NOMO-1 treated with DMSO at 0.1 percent for 48 hours (cell line): ENCODE data around the gene HINT2.
A peak's percentile ranks its signal among the peaks of the same experiment; 100 is the strongest.

Experiments used
- DNase-seq: peaks from one replicate; lab custom pipeline; 2025; ENCODE audit not compliant: unreplicated experiment; lab: John Stamatoyannopoulos, UW

The HINT2 gene

DNA sequence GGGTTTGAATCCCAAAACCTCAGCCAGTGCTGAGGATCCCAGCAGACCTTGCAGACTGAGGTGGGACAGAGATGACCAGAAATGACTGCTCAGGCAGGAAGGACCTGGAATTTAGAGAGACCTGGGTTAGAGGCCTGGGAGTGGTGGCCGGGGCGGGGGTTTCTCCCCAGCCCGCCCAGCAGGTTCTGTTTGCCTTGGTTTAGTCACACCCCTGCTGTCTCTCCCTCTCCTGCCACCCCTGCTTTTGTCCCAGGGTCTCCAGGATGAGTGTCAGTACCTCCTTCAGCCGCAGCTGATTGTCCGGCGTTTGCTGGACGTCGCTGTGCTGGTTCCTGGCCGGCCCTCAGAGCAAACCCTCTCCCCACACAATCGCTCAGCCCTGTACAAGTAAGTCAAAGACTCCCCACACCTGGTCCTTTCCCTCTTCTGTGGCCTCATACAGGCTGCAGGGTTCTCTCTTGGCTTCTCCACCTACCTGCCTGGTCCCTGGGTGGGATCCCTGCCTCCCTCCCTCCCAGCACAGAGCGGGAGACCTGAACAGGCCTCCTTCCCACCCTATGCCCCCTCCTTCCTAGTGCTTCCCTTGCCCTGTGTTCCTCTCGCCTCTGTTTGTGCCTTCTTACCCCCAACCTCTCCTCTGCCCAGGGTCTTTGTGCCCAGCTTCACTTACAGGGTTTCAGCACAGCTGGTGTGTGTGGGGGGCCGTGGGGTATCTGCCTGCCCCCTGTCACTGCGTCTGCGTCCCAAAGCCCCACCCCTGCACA, 26.2 kb upstream of the HINT2 start:
- no peak for DNase-seq

DNA sequence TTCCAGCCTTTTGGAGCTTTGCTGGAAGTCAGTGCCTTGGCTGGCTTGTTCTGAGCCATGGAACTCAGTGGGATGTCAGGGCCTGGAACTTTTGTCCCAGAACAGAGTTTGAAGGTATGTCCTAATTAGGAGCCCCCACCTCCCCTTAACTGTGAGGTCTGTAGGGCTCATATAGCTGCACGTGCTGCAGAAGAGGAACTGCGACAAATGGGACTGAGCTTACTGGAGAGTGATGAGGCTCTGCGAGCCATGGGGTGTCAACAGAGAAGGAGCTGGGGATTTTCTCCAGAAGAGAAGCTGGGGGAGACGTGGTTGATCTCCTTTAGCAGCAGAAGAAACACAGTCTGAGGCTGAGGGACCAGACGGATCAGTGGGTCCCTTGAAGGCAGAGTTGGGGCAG, 25.1 kb upstream of the HINT2 start:
- DNase-seq, result no peak

DNA sequence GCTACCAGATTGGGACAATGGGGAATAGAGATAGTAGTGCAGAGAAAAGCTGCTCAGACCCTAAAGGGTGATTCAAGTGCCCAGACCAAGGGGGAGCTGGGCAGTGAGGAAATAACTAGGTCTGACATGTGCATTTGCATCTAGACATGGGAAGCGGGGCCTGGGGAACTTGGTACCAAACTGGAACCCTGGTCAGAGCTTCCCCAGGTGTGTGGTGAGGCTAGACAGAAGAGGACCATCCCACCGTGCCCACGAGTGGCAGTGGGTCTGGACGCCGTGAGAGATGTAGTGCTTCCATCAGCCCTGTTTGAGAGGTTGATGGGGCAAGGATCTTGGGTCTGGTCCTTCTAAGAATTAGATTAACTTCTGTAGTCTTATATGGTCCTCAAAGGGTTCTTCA, 21.8 kb upstream of the HINT2 start:
- no peak for DNase-seq

DNA sequence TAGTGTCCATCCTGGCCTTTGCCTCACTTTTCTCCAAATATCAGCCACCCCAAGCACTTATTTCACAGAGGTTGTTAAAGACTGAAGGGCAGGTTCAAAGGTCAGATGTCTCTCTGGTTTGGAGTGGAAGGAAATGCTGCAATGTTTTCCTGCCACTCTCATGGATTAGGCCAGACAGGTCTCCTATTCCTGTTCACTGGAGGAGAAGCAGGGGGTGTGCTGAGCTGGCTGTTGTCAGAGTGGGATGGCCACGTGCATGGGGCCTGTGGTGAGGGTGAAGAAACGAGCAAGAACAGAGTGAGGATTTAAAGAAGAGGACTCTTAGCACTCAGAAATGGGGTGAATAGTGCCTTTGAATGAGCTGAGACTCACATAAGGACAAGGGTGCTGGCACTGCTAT, 20.9 kb upstream of the HINT2 start:
- no peak for DNase-seq

DNA sequence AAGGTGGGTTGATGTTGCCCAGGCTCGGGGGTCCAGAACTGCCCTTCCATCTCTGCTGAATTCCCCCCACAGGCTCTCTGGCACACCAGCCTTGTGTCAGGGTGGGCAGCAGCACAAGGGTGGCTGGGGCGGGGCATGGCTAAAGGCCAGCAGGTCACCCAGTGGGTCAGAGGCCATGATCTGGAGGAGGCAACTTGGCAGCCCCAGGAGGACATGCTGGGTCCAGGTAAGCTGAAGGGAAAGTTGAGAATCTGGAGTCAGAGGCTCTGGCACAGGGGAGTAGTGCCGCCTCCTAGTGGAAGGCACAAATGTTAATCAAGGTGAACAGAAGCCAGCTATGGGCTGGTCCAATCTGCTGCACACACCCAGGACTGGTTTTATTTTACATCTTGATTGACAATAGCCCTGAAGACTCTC, 20.4 kb upstream of the HINT2 start:
- no peak for DNase-seq

DNA sequence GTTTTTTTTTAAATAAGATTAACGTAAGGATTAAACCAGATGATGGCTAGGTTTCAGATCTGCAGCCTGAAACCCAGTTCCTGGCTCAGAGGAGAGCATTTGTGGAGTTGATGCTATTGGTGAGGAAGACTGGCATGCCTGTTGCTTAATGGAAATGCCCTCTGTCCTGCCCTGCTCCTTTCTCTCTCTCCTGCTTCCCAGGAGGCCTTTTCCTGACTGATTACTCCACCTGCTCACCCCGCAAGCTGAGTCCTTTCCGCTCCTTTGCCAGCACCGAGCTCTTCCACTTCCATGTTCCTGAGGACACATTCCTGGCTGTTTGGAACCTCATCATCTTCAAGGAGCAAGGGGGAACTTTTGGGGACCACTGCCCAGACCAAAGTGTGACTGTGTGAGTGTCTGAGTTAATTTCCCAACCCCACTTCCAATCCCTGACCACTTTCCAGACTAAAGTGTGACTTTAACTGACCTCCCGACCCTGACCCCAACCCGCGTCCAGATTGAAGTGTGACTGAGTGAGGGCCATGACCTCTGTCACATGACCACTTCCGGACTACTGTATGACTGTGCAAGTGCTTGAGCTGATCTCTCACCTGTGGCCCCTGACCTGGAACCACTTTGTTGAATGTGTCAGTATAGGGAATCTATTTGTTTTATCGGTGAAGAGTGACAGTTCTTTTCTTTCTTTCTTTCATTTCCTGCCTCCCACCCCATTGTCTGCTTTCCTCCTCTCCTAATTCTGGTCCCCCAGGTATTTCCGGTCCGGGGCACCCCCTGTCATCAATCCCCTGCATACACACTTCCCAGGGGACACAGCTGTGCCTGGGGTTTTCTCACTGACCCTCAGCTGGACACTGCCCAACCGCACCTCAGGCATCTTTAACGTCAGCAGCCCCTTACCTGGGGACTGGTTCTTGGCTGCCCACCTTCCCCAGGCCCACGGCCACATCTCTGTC, 19.7 kb upstream of the HINT2 start:
- DNase-seq, result no peak

DNA sequence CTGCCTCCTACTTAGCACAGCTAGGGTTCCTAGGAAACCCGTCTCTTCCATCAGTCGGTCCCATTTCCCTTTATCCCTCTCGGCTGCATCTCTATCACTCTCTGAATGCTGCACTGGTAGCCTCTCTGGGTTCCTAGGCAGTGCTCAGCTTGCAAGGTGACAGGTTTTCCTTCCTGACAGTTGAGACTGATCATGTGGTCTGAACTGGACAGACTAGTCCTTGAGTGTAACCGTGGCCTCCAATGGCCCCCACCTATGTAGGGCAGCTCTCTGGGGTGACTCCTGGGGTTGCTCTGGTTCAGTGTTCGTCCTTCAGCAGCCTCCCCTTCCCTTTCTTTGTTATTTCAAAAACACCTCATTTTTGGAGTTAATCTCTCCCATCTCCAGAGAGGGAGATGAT, 18.0 kb upstream of the HINT2 start:
- no peak for DNase-seq

DNA sequence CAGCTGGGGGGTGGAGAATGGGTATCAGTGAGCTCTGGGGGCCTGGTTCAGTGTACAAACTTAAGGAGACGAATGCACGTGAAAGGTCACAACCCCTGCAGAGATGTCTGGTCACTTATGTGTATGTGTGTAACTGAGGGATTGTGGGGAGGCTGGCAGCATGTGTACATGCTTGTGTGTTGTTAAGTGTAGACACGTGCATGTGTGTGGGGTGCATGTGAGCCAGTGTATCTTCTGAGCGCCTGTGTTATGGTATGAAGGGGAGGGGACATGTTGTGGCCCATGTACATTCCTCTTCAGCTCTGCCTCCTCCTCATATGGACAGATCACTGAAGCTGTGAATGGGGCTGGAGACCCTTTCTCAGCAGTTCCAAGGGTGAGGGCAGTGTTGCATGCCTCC, 16.2 kb upstream of the HINT2 start:
- DNase-seq, result no peak

DNA sequence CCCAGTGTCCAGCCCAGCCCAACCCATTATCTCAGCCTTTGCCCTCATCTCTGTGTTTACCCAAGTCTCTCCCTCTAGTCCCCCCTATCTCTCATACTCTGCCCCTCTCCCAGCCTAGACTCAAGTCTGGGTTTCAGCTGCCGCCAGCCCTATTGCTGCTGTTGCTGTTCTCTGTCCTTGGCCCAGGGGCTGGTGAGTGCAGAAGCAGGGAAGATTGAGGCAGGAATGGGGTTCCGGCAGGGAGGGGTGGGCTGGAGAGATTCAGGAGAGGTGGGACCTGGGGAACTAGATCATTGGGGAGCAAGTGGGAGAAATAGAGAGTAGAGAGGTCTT, 14.9 kb upstream of the HINT2 start:
- DNase-seq, result no peak

DNA sequence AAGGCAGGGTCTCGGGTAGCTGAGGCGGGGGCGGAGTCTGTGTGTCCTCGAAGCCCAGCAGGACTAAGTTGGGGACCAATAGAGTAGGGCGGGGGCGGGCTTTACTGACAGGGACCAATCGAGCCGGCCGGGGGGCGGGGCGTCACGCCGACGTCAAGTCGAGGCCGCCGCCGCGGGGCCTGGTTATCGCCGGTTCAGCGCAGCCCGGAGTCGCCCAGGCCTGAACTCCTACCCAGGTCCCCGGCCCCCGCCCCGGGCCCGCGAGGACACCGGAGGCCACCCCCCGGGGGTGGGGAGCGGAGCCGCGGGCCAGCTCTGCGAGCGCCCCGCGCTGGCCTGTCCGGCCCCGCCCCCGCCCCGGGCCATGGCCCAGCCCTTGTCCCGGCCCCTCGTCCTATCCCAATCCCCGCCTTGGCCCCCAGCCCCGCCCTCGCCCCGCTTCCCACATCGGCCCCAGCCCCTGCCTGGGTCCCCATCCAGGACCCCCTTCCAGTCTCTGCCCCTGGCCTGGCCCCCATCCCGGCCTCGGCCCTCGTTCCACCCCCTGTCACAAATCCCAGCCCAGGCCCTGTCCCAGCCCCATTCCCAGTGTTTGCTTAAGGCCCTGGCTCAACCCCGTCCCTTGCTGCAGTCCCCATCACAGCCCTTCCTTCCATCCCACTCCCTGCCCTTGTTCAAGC, 14.4 kb upstream of the HINT2 start, which contains the start of gene TMEM8B:
TSS of gene TMEM8B (plus strand) at position 145 of the 680 bp plus-strand sequence. CDS start at position 365, 220 bp downstream.
- peak; percentile 84 for DNase-seq

DNA sequence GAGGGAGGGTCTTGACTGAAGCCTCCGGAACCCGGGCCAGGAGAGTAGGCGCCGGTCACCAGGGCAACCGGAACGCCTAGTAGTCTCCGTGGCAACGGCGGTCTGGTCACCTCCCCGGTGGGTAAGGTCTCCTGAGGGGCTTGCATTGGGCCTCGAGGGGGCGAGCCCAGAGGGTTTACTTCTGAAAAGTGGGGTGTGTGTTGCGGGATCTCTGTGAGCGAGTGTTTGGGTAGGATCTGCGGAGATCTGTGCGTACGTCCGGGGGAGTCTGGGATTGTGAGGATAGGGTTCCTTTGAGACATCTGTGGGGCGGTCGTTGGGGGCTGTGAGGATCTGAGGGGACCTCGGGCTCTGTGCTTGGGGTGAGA, 13.9 kb upstream of the HINT2 start, which contains the start of gene FAM221B:
TSS of gene FAM221B (minus strand) at position 17 of the 368 bp plus-strand sequence. CDS start 2,571 bp downstream, outside the sequence.
- DNase-seq, result no peak

DNA sequence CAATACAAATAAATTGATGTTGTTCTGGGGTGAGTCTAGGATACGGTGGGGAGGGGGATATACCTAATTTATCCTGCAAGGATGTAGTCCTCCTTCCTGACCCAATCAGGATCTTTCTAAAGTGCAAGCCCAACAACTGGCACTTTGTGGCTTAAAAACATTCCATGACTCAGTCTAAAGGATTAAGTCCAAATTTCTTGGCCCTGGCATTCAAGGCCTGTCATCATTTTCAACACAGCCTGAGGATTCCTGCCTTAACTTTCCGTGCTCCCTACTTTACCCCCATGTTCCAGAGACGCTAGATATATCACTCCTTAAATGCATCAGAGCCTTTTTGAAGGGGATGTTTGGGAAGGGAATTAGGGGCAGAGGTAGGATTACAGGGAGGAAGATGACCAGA, 12.6 kb upstream of the HINT2 start:
- DNase-seq, result no peak

DNA sequence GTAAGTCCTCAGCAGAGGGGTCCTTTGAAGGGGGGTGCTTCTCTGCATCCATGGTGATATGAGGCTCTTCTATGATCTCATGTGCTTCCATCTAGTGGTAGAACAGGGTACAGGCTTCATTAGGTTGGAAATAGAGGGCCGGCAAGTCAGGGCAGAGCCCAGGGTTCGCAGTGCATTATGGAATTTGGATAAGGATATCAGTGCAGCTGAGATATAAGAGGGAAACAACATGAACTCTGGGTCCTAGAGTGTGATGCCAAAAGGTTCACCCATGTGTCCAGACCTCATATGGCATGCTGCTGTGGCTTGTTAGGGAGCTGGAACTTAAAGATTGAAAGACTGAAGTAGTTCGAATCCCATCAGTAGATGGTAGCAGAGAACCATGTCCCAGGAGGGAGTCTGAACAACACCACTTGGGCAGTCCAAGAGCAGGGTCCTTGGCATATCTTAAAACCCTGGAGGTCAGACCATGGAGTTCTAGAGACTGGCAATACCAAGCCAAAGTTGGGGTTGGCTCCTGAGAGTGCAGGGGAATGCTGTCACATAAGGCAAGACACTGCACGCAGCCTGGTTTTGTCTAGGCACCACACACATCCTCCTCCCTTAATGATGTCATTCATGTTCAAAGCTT, 11.3 kb upstream of the HINT2 start:
- DNase-seq, result peak; percentile 83

DNA sequence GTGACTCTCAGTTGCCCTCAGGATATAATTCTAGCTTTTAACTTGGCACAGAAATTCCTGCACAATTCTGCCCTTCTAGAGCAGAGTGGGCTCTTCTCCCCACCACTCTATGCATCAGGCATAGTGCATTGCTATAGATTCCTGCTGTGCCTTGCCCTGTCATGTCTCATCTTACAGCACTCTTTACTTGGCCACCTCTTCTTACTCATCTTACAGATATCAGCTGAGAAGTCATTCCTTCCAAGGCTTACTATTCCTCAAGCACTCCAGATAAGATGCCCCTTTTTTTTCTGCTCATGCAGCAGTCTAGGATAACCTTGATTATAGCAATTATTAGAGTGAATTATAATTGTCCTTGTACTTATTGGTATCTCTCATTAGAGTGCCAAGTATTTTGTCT, 8.1 kb upstream of the HINT2 start:
- DNase-seq, result no peak

DNA sequence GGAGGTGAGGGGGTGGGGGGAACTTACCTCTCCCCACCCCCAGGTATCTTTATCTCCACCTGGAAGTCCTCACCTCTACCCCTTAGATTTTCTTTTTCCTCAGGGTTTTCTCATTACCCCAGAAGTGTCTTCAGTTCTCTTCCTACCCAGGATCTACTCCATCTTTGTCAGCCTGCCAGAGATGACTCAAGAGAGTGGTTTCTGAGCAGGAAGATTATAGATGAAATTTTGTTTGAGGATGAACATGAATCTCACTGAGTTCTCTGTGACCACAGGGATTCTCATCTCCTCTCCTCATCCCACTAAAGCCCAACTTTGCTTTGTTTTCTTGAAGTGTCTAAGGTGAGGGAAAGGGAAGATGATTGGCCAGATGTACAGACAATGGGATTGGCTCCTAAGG, 5.2 kb upstream of the HINT2 start:
- DNase-seq, result no peak

DNA sequence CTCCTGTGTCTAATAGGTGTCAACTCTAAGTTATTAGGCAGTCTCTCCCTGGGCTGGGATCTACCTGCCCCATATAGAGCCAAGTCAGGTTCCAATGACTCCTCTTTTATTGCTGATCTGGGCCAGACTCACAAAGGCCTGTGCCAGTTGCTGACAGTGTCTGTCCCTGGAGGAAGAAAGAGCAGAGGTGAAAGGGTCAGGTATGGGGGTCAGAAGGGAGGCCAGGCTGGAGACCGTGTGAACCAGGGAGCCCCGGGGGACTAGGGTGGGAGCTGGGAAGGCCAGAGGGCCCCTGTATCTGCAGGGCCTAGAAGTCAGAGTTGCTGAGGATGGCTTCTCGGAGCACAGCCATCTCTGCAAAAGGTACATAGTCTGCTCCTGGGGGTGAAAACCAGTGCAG, 3.5 kb upstream of the HINT2 start:
- no peak for DNase-seq

DNA sequence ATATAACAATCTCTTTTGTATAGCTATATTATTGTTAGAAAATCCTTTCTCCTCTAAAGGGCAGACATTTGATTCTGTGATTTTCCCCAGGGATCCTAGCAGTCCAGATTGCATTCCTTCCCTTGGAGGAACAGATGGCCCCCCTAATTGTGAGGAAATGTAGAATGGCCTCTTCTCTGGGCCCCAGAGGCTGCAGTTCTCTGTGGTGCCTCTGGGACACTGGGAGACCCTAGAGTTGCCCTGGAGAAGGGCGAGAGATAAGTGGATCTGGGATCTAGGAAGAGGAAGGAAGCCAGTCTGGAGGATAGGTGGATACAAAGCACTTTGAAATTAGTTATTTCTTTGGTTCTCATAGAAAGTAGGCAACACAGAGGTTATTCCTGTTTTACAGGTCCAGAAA, 1.9 kb upstream of the HINT2 start:
- no peak for DNase-seq

DNA sequence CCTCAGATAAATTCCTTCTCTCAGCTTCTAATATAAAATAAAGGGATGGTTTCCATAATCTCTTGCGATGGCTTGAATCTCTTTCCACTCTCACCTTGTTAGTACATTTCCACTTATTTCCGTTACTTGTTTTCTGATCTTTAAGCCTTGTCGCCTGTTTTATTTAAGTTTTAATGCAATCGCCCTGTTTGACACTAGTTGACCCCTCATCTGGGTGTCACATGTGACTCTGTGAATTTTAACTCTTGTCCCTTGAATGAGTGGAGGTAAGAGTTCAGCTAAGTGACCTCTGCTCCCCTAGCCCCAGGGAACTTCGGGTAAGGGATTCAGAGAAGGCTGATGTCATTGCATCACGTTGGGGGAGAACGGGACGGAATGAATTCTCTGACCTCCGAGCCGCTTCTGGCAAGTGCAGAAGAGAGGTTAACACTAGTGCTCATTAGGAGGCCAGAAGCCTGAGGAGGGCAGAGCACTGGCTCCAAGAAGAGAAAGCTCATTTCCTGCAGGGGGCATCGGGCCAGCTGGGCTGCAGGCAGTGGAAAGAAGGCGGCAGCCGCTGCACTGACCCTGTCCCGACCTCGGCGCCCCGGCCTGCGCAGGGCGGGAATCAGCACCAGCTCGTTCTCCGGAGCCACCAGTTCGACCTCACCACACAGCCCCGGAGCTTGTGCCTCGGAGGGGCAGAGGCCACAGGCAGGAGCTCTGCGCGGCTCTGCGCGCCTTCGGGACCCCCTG, 569 bp downstream of the HINT2 start:
- DNase-seq, result peak; percentile 80

DNA sequence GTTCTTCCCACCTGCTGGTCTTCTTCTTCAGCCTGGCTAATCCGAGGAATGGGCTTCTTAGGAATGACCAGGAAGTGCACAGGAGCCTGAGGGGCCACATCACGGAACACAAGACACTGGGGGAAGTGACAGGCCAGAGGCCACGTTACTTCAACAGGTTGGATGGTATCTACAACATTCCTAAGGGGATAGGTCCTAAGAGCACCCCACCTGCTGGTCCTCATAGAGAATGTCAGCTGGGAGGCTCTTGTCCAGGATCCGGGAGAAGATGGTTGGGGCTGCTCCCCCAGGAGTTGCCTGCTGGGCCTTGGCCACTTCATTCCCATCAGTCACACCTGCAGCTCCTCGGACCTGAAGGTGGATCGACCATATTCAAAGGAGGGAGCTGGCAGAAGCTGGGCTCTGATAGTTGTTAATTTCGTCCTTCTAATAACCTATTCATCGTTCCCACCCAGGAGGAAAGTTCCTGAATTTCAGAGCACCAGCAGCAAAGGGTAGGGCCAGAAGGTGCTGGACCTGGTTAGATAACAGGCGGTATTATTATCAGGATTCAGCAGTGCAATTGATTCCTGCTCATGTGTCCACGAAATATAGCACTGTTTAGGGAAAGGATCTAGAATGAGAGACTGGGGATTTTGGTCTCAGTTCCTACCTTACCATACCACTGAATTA, 1.3 kb downstream of the HINT2 start:
- DNase-seq, result no peak

DNA sequence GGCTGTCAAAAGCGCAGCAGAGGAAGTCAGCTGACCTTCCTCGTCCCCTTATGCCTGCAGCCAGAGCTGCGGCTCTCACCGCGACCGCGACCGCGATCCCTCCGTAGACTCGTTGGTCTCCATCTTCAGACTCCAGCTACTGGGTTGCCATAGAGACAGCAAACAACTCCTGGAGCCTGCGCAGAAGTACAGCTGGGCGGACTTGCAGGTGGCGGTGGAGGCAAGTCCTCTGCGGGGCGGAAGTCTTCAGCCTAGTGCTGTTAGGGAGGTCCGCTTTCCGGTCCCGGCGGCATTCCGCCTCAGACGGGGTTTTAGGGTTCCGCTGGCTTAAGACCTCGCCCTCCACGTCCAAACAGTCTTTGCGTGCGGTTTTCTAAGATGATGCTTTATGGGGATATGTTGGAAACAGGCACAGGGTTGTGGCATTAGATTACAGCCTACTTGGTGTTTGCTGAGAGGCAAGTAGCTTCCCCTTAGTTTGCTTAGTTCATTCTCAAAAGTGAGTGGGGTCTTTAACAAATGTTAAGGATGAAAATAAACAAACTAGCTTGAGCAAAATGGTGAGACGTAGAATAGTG, 2.7 kb downstream of the HINT2 start, which contains the start of gene SPAG8:
TSS of gene SPAG8 (minus strand) at position 238 of the 578 bp plus-strand sequence. CDS start at position 123, 115 bp downstream.
- DNase-seq, result peak; percentile 100
